ENCODE results near the gene OSBPL6. TPM values are rescaled to one million over a fixed set of nuclear protein-coding genes. Genes with fewer than 3 reads are reported as not detected.

The OSBPL6 gene
- total RNA-seq, 4 donors from 2014 or later = 11.6 to 51.1 (median 40.7) TPM

GRCh38 chr2:178188466-178188865, 5.8 kb upstream of the OSBPL6 start:
- Histone ChIP-seq H3K4me1 (peaks cover 0 to 2% of the 10 kb centered on the region in 2 donors), H3K4me3 (no peak overlapping the region), H3K27me3 (no peaks in the 10 kb centered on the region), H3K36me3 (no peaks in the 10 kb centered on the region), H3K27ac (no peak overlapping the region), H3K9me3 (no peaks in the 10 kb centered on the region)
- TF ChIP-seq POLR2A (IDR thresholded peaks at IDR 0.05) (no peak), CTCF (IDR thresholded peaks at IDR 0.05 in 4 of 5, conservative IDR thresholded peaks at IDR 0.05 in 1 of 5) (no peak)
- intact Hi-C loops (cut with DNase I; ENCODE audit: low total_unique reads) = no loop called here
- DNase-seq (no peak), ATAC-seq (no peak)
- in situ Hi-C loops (cut with MboI; ENCODE audit: low sequenced_read_pairs in 4 of 4) = no loop called here

DNA sequence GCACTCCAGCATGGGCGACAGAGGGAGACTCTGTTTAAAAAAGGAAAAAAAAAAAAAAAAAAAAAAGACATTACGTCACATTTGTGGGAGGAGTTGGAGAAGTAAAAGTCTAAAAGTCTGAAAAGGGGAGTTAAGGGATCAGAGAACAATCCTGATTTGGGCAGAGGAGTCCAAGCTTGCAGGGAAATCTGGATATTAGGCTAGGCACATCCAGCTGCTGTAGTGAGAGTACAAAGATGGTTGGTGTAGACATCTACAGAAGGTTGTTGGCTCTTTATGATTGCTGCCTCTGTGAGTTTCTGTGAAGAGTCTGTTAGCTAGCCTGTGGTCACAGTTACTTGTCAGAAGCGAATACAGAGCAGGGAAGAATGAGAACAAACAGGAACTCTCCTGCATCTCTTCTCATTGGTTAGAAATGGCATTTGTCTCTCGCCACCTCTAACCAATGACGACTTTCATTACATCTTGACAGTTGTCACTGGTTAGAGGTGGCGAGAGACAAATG, 3.3 kb upstream of the OSBPL6 start:
- TF ChIP-seq POLR2A (IDR thresholded peaks at IDR 0.05) (no peak), CTCF (IDR thresholded peaks at IDR 0.05 in 4 of 5, conservative IDR thresholded peaks at IDR 0.05 in 1 of 5) (no peak)
- ATAC-seq (no peak), DNase-seq (no peak)
- Histone ChIP-seq H3K27me3 (no peaks in the 10 kb centered on the region), H3K4me3 (no peak overlapping the region), H3K9me3 (no peaks in the 10 kb centered on the region), H3K4me1 (peaks cover 10 to 11% of the 10 kb centered on the region in 2 donors), H3K27ac (no peak overlapping the region), H3K36me3 (no peaks in the 10 kb centered on the region)
- in situ Hi-C loops (cut with MboI; ENCODE audit: low sequenced_read_pairs in 4 of 4) = no loop called here
- intact Hi-C loops (cut with DNase I; ENCODE audit: low total_unique reads) = loop anchor here (1.0 to 5.0 kb wide), 3 partner anchors 59 to 257 kb away; no protein-coding TSS in a partner anchor

DNA sequence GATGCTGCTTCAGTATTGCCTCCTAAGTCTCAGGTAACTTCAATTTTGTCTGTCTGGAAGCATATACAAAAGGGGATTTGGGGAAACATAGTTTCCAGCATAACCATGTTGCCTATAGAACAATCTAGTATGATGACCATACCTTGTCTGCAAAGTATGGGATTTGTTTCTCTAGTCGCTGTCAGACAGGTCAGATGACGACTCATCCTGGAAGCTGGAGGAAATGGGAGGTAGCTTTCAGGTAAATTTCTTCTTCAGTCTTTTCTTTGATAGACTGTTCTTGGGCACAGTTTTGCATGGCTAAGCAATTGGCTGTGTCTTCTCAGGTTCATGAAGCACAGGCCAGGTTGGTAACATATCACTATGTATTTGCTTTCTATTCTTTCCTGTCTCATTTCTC, 2.8 kb upstream of the OSBPL6 start:
- ATAC-seq (no peak), DNase-seq (no peak)
- in situ Hi-C loops (cut with MboI; ENCODE audit: low sequenced_read_pairs in 4 of 4) = no loop called here
- Histone ChIP-seq H3K4me3 (no peak overlapping the region), H3K9me3 (no peaks in the 10 kb centered on the region), H3K27me3 (no peaks in the 10 kb centered on the region), H3K36me3 (no peaks in the 10 kb centered on the region), H3K27ac (no peak overlapping the region), H3K4me1 (peaks cover 15% of the 10 kb centered on the region in 2 donors)
- intact Hi-C loops (cut with DNase I; ENCODE audit: low total_unique reads) = loop anchor here (1.0 to 5.0 kb wide), 3 partner anchors 59 to 257 kb away; no protein-coding TSS in a partner anchor
- no peak for TF ChIP-seq CTCF (IDR thresholded peaks at IDR 0.05 in 4 of 5, conservative IDR thresholded peaks at IDR 0.05 in 1 of 5)
- TF ChIP-seq POLR2A (IDR thresholded peaks at IDR 0.05) = no peak

GRCh38 chr2:178193496-178193822, 853 bp upstream of the OSBPL6 start:
- peak overlapping the region; percentile 92 to 98 (median 94) for H3K27ac ChIP-seq
- ATAC-seq = no peak

More at GRCh38 chr2:178193496-178193822, 853 bp upstream of the OSBPL6 start:
- H3K9me3 ChIP-seq = no peaks in the 10 kb centered on the region
- H3K4me1 ChIP-seq = peaks cover 21 to 28% of the 10 kb centered on the region in 2 donors
- DNase-seq = peak in 1 of 2 donors; percentile 11
- no peaks in the 10 kb centered on the region for H3K36me3 ChIP-seq
- TF ChIP-seq POLR2A (IDR thresholded peaks at IDR 0.05) = no peak
- no peak for TF ChIP-seq CTCF (IDR thresholded peaks at IDR 0.05 in 4 of 5, conservative IDR thresholded peaks at IDR 0.05 in 1 of 5)
- H3K27me3 ChIP-seq = no peaks in the 10 kb centered on the region
- in situ Hi-C loops (cut with MboI; ENCODE audit: low sequenced_read_pairs in 4 of 4) (no loop called here), intact Hi-C loops (cut with DNase I; ENCODE audit: low total_unique reads) (loop anchor here (5.0 kb wide), 2 partner anchors 61 to 219 kb away; no protein-coding TSS in a partner anchor)
- H3K4me3 ChIP-seq = peak overlapping the region; percentile 76 to 98 (median 84)

All from gastrocnemius medialis (tissue), 4 donors.